WERI-Rb-1 (cell line): ENCODE measurements around the gene FHIT.

Source experiments
- DNase-seq: peaks from one replicate; pipeline ENCODE4 v3.0.0-alpha.2; 2020
- H3K27ac ChIP-seq: fragments of 250-450 bp; sonication (Bioruptor Pico); 2 replicates; pipeline ENCODE4 v1.5.1; 2020; ENCODE audit warnings: mild to moderate bottlenecking, moderate library complexity
- H3K27me3 ChIP-seq: fragments of 250-450 bp; sonication (Bioruptor Pico); 2 replicates; pipeline ENCODE4 v1.5.1; 2021; ENCODE audit warnings: mild to moderate bottlenecking, low read depth, moderate library complexity; ENCODE audit not compliant: insufficient read depth, severe bottlenecking
- H3K36me3 ChIP-seq: fragments of 250-450 bp; sonication (Bioruptor Pico); 2 replicates; pipeline ENCODE4 v1.5.1; 2020; ENCODE audit warnings: mild to moderate bottlenecking, moderate library complexity
- H3K4me3 ChIP-seq: 2 replicates; pipeline ENCODE4 v1.5.1; 2011; ENCODE audit warnings: low read depth, mild to moderate bottlenecking, control low read depth, low read length
- H3K9me3 ChIP-seq: fragments of 250-450 bp; sonication (Bioruptor Pico); 2 replicates; pipeline ENCODE4 v1.5.1; 2021; ENCODE audit warnings: mild to moderate bottlenecking, moderate library complexity; ENCODE audit not compliant: severe bottlenecking
- TF ChIP-seq, protein P1 (sequence below): IDR thresholded peaks from 2 replicates; pipeline ENCODE4 v1.5.1; 2011; ENCODE audit warnings: low read depth, mild to moderate bottlenecking, control low read depth, inconsistent platforms, low read length

Gene FHIT

DNA sequence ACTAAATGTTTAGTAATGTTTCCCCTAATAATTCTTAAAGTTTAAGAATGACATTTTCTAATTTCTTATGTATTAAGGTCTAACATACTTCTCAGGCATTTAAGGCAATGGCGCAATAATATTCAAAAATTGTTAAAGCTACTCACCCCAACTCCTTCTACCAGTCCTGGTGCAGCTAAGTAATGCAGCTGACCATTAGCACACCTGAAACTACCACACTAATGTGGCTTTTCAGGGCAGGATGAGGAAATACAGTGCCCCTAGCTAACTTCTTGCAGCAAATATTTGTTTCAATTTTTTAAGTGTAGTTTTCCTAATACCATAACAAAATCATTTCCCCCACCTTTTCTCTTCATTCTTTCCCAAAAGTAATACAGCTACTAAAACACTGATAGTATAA is 827.7 kb downstream of the FHIT start:
- H3K27ac ChIP-seq: no peak overlapping the region
- H3K9me3 ChIP-seq: no peaks in the 10 kb centered on the region

DNA sequence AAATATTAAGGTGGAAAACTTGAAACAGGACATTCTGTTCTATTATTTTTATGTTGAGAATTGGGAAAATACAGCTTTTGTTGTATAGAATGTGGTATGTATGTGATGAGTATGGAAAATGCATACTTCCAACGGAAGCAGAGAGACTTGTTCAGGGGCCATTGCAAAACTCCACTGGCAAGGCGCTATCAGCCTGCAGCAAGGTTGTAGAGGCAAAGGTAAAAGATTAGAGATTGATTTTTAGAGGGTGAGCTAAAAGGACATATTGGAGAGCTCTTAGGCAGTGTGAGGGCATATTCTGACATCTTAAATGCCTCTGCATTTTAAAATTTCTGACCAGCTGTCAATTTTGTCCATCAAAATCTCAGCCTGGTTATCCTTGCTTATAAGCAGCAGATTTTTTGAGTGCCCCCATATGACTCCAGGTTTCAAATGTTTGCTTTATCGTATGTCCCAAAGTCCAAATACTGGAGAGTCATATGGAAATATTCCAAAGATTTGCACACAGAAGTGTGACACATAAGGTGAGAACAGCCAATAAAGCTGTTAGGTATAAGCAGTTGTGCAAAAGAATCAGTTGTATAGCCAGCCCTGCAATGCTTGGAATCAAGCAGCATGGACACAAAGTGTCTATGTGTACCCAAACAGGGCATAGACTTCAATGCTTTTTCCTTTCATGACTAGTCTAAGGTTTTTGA is 829.4 kb downstream of the FHIT start:
- TF ChIP-seq, protein P1, sequence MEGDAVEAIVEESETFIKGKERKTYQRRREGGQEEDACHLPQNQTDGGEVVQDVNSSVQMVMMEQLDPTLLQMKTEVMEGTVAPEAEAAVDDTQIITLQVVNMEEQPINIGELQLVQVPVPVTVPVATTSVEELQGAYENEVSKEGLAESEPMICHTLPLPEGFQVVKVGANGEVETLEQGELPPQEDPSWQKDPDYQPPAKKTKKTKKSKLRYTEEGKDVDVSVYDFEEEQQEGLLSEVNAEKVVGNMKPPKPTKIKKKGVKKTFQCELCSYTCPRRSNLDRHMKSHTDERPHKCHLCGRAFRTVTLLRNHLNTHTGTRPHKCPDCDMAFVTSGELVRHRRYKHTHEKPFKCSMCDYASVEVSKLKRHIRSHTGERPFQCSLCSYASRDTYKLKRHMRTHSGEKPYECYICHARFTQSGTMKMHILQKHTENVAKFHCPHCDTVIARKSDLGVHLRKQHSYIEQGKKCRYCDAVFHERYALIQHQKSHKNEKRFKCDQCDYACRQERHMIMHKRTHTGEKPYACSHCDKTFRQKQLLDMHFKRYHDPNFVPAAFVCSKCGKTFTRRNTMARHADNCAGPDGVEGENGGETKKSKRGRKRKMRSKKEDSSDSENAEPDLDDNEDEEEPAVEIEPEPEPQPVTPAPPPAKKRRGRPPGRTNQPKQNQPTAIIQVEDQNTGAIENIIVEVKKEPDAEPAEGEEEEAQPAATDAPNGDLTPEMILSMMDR: no peak
- H3K27me3 ChIP-seq: no peaks in the 10 kb centered on the region
- no peak overlapping the region for H3K27ac ChIP-seq

More for the DNA sequence above, 827.7 kb downstream of the FHIT start:
- no peak overlapping the region for H3K4me3 ChIP-seq
- H3K27me3 ChIP-seq: no peaks in the 10 kb centered on the region
- TF ChIP-seq, protein P1: no peak
- DNase-seq: no peak
- no peaks in the 10 kb centered on the region for H3K36me3 ChIP-seq

DNA sequence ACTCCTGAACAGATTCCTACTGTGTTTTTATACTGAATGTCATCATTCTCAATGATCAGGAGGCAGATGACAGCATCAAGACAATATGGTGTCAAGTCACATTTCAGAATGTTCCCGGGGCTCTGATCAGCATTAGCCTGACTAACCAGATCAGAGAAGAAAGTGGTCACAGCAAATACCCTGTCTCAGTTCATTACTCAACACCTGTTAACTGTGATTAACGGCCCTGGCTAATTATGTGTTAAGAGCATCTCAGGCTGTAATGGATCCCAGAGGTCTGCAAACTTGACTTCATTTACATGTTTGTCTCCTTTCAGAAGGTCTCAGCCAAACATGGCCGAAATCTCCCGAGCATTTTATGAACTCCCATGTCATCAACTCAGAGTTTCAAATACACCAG is 833.7 kb downstream of the FHIT start:
- Histone ChIP-seq H3K27ac (no peak overlapping the region), H3K9me3 (no peaks in the 10 kb centered on the region), H3K27me3 (no peaks in the 10 kb centered on the region), H3K4me3 (no peak overlapping the region), H3K36me3 (no peaks in the 10 kb centered on the region)
- no peak for DNase-seq
- TF ChIP-seq, protein P1: no peak

More for the DNA sequence above, 829.4 kb downstream of the FHIT start:
- DNase-seq: no peak
- H3K9me3 ChIP-seq: no peaks in the 10 kb centered on the region
- no peaks in the 10 kb centered on the region for H3K36me3 ChIP-seq
- H3K4me3 ChIP-seq: no peak overlapping the region

DNA sequence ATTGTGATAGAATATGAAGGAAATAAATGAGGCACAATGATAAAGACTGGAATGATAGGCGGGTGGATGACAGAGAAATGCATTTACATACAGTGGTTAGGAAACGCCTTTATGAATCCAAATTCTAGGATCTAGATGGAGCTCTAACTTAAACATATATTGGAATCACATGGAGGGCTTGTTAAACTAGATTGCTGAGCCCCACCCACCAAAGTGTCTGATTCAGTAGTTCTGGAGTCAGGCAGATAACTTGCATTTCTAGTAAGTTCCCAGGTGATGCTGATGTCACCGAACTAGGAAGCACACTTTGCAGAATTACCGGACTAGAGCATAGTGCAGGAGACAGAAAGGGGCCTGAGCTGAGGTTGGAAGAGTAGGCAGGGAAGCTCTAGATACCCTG is 837.2 kb downstream of the FHIT start:
- no peaks in the 10 kb centered on the region for H3K36me3 ChIP-seq
- no peaks in the 10 kb centered on the region for H3K27me3 ChIP-seq
- no peaks in the 10 kb centered on the region for H3K9me3 ChIP-seq
- H3K27ac ChIP-seq: no peak overlapping the region
- TF ChIP-seq, protein P1: no peak
- DNase-seq: no peak
- no peak overlapping the region for H3K4me3 ChIP-seq

DNA sequence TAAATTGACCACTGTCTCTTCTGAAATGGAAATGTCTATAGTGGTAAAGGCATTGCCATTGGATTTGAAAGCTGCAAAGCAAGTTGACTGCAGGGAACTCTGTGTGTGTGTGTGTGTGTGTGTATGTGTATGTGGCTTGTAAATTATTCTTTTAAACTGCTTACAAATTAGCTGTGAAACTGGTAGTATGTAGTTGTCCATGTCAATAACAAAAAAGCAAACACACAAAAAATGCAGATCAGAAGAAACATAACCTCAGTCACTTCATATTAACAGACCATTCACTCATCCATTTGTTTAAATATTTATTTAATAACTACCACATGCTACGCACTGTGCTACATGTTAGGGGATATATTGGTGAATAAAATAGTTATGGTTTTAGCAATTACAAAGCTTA is 837.7 kb downstream of the FHIT start:
- H3K27ac ChIP-seq: no peak overlapping the region
- H3K4me3 ChIP-seq: no peak overlapping the region
- no peaks in the 10 kb centered on the region for H3K27me3 ChIP-seq
- no peaks in the 10 kb centered on the region for H3K9me3 ChIP-seq
- TF ChIP-seq, protein P1: no peak
- no peaks in the 10 kb centered on the region for H3K36me3 ChIP-seq
- DNase-seq: no peak

DNA sequence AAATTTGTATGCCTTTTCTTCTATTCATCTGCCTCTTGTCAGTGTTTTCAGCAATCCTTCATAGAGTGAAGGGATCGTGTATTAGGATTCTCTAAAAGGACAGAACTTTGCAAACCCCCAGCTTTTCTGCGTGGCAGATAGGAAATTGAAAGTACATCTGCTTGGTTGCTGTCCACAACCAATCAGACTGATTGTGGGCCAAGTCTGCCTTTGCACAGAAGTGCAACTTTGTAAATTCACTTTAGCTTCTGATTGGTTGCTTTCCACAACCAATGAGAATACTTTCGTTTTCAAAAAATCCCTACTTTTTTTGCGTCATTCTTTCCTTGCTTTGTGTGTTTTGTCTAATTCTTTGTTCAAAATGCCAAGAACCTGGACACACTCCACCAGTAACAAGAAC is 847.4 kb downstream of the FHIT start:
- Histone ChIP-seq H3K4me3 (no peak overlapping the region), H3K27ac (no peak overlapping the region), H3K27me3 (no peaks in the 10 kb centered on the region), H3K36me3 (no peaks in the 10 kb centered on the region), H3K9me3 (no peaks in the 10 kb centered on the region)
- TF ChIP-seq, protein P1: no peak
- DNase-seq: no peak
